Kidney glomerular epithelial cell (primary cell): ENCODE measurements around the gene LYL1.
A peak's percentile ranks its signal among the peaks of the same experiment; 100 is the strongest.

Experiments used
- DNase-seq: peaks from one replicate; lab custom pipeline; 2025; lab: John Stamatoyannopoulos, UW

Gene LYL1

GRCh38 chr19:13073263-13073662 is 29.4 kb downstream of the LYL1 start:
- no peak for DNase-seq

GRCh38 chr19:13072188-13072908 is 30.3 kb downstream of the LYL1 start:
- DNase-seq: no peak

- DNase-seq: no peak
These were observed 31.0 kb downstream of the LYL1 start for GRCh38 chr19:13071444-13072187.

- DNase-seq: no peak
These were observed 32.1 kb downstream of the LYL1 start for GRCh38 chr19:13070425-13071140.

GRCh38 chr19:13069415-13070359 is 33.0 kb downstream of the LYL1 start:
- no peak for DNase-seq

GRCh38 chr19:13068085-13068846 is 34.4 kb downstream of the LYL1 start:
- DNase-seq: no peak

GRCh38 chr19:13066933-13067807 is 35.5 kb downstream of the LYL1 start:
- DNase-seq: no peak

- DNase-seq: no peak
These were observed 36.4 kb downstream of the LYL1 start for GRCh38 chr19:13066226-13066625.

- DNase-seq: no peak
These were observed 38.6 kb downstream of the LYL1 start for GRCh38 chr19:13064092-13064489.

GRCh38 chr19:13063461-13064091 is 39.1 kb downstream of the LYL1 start:
- no peak for DNase-seq

- DNase-seq: no peak
These were observed 40.3 kb downstream of the LYL1 start for GRCh38 chr19:13062317-13062716.

- DNase-seq: peak; percentile 57
These were observed 41.4 kb downstream of the LYL1 start for GRCh38 chr19:13060964-13061927.

- DNase-seq: no peak
These were observed 42.3 kb downstream of the LYL1 start for GRCh38 chr19:13060233-13060963.

GRCh38 chr19:13058951-13059660 is 43.6 kb downstream of the LYL1 start:
- DNase-seq: no peak

GRCh38 chr19:13057744-13058143 is 44.9 kb downstream of the LYL1 start:
- DNase-seq: no peak

GRCh38 chr19:13057147-13057572 is 45.5 kb downstream of the LYL1 start:
- DNase-seq: no peak
